Measurements from ENCODE around the gene CDR2.

CDR2 gene

GRCh38 chr16:22348291-22348690 lies 26.1 kb downstream of the CDR2 start:
- no peak for DNase-seq

DNA sequence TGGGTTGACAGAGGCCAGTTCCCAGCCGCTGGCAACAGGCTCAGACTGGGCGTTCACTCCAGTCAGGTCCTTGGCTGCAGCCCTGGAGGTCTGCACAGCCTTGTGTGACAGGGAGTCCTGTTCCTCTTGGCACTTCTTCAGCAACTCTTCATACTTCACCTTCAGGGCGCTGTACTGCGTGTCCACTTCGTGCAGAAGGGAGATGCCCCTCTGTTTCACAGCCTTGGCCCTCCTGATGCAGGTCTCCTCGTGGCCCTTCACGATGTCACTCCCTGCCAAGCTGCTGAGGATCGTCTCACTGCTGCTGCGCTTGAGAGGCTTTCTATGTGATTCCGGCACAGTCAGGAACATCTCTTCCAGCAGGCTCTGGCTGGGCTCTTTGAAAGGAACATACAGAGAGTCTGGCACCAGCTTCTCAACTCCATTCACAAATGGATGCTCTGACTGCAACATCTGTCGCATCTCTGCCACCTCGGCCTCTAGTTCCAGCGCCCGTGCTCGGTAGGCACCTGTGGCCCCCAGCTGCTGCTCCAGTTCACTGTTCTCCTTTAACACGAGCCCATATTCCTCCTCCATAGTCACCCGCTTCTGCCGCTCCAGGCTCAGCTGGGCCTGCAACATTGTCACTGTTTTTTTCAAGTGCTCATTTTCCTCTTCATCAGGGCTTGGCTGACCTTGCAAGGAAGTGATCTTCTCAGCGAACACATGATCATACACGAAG lies 27.2 kb downstream of the CDR2 start:
- no peak for DNase-seq

GRCh38 chr16:22346483-22346882 lies 27.9 kb downstream of the CDR2 start:
- no peak for DNase-seq

GRCh38 chr16:22342082-22342481 lies 32.3 kb downstream of the CDR2 start:
- DNase-seq = no peak

- DNase-seq = no peak
Observed at GRCh38 chr16:22340945-22341344, 33.5 kb downstream of the CDR2 start.

GRCh38 chr16:22337849-22338635 lies 36.4 kb downstream of the CDR2 start:
- no peak for DNase-seq

- no peak for DNase-seq
Observed at GRCh38 chr16:22337045-22337444, 37.4 kb downstream of the CDR2 start.

DNA sequence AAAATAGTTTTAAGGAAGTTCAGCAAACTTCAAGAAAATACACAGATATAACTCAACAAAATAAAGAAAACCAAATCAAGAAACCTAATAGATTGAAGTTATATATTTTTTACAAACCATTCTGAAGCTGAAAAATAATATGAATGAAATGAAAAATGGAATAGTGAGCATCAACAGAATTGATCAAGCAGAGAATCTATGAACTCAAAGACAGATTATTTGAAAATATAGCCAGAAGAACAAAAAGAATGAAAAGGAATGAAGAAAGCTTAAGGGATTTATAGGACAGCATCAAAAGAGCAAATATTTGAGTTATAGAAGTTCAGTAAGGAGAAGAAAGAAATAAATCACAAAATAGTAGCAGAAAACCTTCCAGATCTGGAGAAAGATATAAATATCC lies 37.8 kb downstream of the CDR2 start:
- no peak for DNase-seq

DNA sequence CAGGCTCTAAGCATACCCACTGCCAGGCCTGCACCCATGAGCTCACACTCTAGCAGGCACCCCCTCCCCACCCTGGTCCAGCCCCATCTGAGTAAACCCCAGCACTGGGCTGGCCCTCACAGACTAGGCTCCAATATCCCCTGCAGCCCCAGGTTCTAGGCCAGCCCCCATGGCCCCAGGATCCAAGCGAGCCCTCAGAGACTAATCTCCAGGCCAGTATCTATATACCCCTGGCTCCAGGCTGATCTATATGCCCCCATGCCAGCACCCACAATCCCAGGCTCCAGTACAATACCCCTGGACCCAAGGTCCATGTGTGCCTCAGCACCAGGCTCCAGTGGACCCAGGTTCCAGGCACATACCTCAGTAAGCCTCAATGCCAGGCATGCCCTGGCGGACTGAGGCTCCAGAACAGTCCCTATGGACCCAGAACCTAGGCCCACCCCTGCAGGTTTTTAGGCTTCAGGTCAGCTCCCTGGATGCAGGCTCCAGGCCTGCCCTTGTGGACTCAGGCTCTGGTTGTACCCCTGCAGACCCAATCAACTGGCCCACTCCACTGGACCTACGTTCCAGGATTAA lies 38.7 kb downstream of the CDR2 start:
- DNase-seq = no peak

GRCh38 chr16:22333457-22333994 lies 40.9 kb downstream of the CDR2 start:
- no peak for DNase-seq

GRCh38 chr16:22330326-22330725 lies 44.1 kb downstream of the CDR2 start:
- DNase-seq = no peak

DNA sequence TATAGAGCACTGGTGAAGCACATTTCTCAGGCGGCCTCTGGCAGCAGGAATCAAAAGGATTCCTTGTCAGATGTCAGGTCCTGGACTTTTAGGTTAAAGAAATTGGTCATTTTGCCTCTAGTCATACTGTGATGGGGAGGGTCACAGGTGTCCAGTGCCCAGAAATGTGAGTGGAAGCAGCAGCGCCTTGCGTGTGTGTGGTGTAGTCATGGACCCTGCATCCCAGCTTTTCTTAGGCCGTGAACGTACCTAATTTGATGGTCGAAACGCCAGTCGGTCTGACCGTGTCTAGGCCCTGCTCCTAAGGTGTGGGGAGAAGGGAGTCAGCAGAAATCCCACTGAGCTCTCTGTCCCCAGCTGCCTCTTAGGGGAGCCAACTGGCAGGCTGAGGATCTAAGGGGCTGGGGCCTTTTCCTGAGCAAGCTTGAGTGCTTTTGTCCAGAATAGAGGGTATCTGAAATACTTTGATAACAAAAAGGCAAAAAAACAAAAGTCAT lies 45.2 kb downstream of the CDR2 start:
- no peak for DNase-seq

DNA sequence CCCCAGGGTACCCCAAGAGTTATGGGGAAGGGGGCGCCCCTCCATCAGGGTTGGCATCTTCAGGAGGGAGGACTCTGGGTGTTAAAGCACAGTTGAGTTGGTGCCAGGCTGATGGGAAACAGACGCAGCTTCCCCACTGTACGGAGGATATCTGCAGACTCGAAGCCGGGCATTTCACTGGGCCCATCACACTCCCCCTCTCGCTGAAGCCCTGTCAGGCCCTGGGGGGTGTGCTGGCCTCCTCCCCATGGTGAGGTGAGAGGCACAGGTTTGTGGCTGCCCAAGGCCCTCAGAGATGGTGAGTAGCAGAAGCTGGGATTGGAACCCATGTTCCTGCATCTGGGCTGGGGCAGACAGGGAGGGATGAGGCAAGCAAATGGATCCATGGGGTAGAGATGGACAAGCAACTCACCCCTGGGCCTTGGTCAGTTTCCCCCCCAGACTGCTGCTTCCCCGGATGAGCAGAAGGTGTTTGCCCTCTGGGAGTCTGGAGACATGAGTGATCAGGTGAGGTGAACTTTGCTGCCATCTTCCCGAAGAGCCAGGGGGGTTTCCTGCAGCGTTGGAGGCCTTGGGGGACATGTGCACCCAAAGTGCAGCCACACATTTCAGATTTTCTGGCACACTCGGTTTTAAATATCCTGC lies 46.2 kb downstream of the CDR2 start:
- no peak for DNase-seq

DNA sequence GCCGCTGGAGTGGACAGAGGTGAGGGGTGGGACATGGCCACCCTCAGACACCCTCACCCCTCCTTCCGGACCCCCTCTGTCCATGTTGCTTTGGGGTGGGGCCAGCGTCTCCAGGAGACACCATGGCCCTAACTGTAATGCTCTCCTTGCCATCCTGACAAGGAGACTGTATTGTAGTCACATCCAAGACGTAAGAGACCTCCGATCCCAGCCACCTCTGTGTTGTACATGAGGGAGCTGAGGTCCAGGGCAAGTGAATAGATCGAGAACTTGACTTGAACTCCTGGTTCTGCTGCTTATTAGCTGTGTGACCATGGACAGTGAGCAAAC lies 47.0 kb downstream of the CDR2 start:
- no peak for DNase-seq

DNA sequence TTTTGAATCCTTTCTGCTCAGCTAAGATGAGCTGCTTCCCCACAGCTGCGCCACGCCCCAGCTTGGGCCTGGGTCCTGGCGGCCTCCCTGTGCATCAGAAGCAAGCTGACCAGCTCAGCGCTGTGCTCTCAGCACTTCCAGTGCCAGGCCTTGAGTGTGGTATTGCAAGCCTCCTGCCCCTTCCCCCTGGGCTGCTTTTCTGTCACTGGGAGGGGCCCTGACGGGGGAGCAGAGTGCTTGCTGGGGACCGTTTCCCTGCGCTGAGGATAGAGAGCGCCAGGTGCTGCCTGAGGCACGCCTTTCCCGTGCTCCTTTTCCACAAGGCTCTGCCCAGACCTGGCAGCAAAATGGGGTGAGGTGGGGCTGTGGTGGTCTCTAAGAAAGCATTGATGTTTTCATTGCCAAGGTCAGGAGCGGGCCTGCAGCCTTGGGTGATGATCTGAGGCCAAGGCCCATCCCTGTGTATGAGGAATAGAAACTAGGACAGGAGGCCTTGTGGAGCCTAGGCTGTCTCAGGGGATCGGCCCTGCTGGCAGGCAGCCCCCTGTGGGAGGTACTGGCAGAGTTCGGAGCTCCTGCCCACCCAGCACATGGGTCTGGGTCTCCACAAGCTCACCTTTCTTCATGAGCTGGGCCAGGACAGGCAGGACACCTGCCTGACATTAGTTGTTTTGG lies 47.5 kb downstream of the CDR2 start:
- DNase-seq = no peak

DNA sequence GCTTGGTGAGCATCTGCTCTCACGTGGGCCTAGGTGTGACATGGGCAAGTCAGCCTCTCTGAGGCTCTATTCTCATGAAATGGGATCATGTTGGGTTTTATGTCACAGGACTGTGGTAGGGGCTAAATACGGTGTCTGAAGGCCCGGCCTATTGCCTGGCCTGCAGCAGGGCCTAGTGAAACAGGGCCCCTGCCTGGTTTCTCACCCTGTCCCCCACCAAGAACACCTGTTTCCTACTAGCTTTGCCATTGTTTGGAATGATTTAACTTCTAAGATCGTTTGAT lies 48.1 kb downstream of the CDR2 start:
- no peak for DNase-seq

DNA sequence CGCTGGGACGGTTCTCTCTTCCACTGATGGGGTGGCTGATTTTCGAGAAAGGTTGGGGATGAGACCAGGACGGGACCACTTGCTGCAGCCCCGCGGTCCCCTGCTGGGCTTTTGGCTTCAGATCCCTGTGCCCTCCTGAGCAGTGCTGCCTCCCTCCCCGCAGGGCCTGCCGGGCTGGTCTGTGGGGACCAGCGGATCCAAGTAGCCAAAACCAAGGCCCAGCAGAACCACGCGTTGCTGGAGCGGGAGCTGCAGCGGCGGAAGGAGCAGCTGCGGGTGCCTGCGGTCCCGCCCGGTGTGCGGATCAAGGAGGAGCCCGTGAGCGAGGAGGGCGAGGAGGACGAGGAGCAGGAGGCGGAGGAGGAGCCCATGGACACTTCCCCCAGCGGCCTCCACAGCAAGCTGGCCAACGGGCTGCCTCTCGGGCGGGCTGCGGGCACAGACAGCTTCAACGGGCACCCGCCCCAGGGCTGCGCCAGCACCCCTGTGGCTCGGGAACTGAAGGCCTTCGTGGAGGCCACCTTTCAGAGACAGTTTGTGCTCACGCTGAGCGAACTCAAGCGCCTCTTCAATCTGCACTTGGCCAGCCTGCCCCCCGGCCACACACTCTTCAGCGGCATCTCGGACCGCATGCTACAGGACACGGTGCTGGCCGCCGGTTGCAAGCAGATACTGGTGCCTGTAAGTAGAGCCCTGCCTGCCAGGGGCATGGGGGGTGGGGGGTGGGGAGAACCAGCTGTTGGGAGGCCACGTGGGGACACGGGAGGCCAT lies 48.6 kb downstream of the CDR2 start:
- no peak for DNase-seq

DNA sequence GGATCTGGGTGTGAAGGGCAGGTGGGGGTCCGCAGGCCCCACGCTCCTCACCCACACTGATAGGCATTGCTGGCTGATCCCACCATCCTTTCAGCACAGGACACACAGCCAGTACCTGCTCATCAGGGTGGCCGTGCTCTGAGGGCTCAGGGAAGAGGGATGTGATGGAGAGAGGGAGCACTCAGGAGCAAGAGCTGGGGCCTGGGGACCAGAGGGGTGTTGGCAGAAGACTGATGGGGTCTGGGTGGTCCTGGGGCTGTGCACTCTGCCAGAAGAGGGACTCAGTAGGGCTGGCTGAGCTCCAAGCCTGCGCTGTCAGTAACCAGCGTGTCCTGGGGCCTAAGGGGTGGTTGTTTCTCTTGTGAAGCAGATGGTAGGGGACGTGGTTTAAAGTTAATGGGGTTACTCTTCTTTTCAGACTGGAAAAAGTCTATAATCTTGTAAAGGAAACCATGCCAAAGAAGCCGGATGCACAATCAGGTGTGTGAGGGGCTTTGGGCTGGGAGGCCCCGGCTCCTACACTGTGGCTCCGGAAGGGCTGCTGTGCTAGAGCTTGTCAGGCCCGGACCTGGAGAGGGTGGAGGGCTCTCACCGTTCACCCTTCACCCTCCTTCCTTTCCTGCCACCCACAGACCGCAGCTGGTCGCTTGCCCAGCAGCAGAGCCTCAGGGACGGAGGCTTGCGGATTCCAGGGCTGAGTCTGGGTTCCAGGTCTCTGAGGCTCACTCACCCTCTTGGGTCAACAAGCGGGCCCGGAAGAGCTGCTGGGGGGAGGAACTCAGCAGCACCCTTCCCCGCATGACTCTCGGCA lies 49.4 kb downstream of the CDR2 start:
- no peak for DNase-seq

DNA sequence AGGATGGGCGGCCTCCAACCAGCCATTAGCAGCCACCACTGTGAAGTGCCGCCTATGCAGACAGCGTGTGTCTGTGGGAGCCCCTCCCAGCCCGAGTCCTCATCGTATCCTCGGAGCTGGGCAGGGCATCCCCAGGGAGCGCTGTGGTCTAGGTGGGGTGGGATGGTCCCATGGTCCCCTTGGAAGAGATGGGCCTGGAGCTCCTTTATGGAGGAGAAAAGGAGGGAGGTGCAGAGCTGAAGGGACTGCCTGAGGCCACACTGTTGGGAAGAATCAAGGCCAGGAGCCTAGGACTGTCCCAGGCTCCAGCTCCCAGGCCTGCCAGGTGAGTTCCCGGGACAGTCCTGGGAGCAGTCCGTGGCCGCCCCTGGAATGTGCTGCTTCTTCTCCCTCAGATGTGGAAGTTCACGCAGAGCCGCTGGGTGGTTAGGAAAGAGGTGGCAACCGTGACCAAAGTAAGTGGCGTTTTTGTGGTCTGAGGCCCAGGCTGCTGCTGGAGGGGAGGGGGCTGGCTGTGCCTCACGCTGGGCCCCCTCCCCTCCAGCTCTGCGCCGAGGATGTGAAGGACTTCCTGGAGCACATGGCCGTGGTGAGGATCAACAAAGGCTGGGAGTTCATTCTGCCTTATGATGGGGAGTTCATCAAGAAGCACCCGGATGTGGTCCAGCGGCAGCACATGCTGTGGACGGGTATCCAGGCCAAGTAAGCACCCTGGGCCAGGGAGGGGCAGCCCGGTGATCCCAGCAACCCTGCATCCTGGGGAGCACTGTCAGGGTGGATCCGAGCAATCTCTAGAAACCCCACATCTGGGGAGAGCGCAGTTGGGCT lies 50.2 kb downstream of the CDR2 start:
- no peak for DNase-seq

- no peak for DNase-seq
Observed at GRCh38 chr16:22323173-22323958, 51.1 kb downstream of the CDR2 start.

Measured in NCI-H345 (cell line).